H9 (cell line): Measurements from ENCODE around the gene YTHDC1. TPM values are rescaled to one million over a fixed set of nuclear protein-coding genes. Genes with fewer than 3 reads are reported as not detected.

Source experiments
- DNase-seq: peaks from one replicate; pipeline ENCODE4 v3.0.0-alpha.2; 2017
- H2AFZ ChIP-seq: one replicate; pipeline ENCODE4 v1.6.1; 2013; ENCODE audit warnings: mild to moderate bottlenecking, low read length, control low read depth, moderate library complexity
- H2AK5ac ChIP-seq: 2 replicates; pipeline ENCODE4 v1.6.1; 2013; ENCODE audit warnings: low read length, control low read depth, mixed read lengths; ENCODE audit not compliant: insufficient read length
- H2BK120ac ChIP-seq: one replicate; pipeline ENCODE4 v1.6.1; 2013; ENCODE audit warnings: low read depth, mild to moderate bottlenecking, low read length, control low read depth, inconsistent platforms; ENCODE audit not compliant: poor library complexity, severe bottlenecking
- H2BK12ac ChIP-seq: 2 replicates; pipeline ENCODE4 v1.6.1; 2013; ENCODE audit warnings: low read length, control low read depth, mixed read lengths, low read depth; ENCODE audit not compliant: insufficient read length
- H2BK15ac ChIP-seq: 2 replicates; pipeline ENCODE4 v1.6.1; 2013; ENCODE audit warnings: low read depth, low read length, control low read depth
- H2BK20ac ChIP-seq: one replicate; pipeline ENCODE4 v1.6.1; 2013; ENCODE audit warnings: low read depth, mild to moderate bottlenecking, low read length, control low read depth, inconsistent platforms; ENCODE audit not compliant: poor library complexity, severe bottlenecking
- H2BK5ac ChIP-seq: 2 replicates; pipeline ENCODE4 v1.6.1; 2013; ENCODE audit warnings: low read length, control low read depth, mixed read lengths; ENCODE audit not compliant: insufficient read length
- H3K14ac ChIP-seq: 2 replicates; pipeline ENCODE4 v1.6.1; 2013; ENCODE audit warnings: low read length, control low read depth; ENCODE audit not compliant: insufficient read depth
- H3K18ac ChIP-seq: 2 replicates; pipeline ENCODE4 v1.6.1; 2013; ENCODE audit warnings: low read depth, mild to moderate bottlenecking, mixed read lengths, low read length, control low read depth; ENCODE audit not compliant: insufficient read length
- H3K23ac ChIP-seq: 2 replicates; pipeline ENCODE4 v1.6.1; 2013; ENCODE audit warnings: low read length, control low read depth, mixed read lengths, low read depth; ENCODE audit not compliant: insufficient read length
- H3K23me2 ChIP-seq: 2 replicates; pipeline ENCODE4 v1.6.1; 2013; ENCODE audit warnings: low read depth, mild to moderate bottlenecking, mixed read lengths, low read length, control low read depth; ENCODE audit not compliant: insufficient read length, poor library complexity, severe bottlenecking
- H3K27ac ChIP-seq: 2 replicates; pipeline ENCODE4 v1.5.1; 2013; ENCODE audit warnings: low read length, control low read depth, mixed read lengths, low read depth; ENCODE audit not compliant: insufficient read length
- H3K27me3 ChIP-seq: 2 replicates; pipeline ENCODE4 v1.6.1; 2013; ENCODE audit warnings: low read length, control low read depth, inconsistent platforms; ENCODE audit not compliant: insufficient read depth
- H3K4ac ChIP-seq: 2 replicates; pipeline ENCODE4 v1.6.1; 2013; ENCODE audit warnings: low read depth, mild to moderate bottlenecking, control low read depth, inconsistent platforms, low read length, moderate library complexity
- H3K4me1 ChIP-seq: 2 replicates; pipeline ENCODE4 v1.6.1; 2013; ENCODE audit warnings: low read length, control low read depth, inconsistent platforms; ENCODE audit not compliant: insufficient read depth
- H3K4me2 ChIP-seq: 2 replicates; pipeline ENCODE4 v1.6.1; 2013; ENCODE audit warnings: low read length, control low read depth, mixed read lengths; ENCODE audit not compliant: insufficient read length, insufficient read depth
- H3K56ac ChIP-seq: 2 replicates; pipeline ENCODE4 v1.6.1; 2013; ENCODE audit warnings: low read depth, mild to moderate bottlenecking, mixed read lengths, low read length, control low read depth; ENCODE audit not compliant: insufficient read length
- H3K79me1 ChIP-seq: 2 replicates; pipeline ENCODE4 v1.6.1; 2013; ENCODE audit warnings: low read depth, mild to moderate bottlenecking, moderate library complexity, low read length, control low read depth, inconsistent platforms; ENCODE audit not compliant: insufficient read depth, poor library complexity, severe bottlenecking
- H3K79me2 ChIP-seq: 2 replicates; pipeline ENCODE4 v1.6.1; 2013; ENCODE audit warnings: low read length, control low read depth, inconsistent platforms; ENCODE audit not compliant: insufficient read depth
- H3K9ac ChIP-seq: 2 replicates; pipeline ENCODE4 v1.6.1; 2013; ENCODE audit warnings: low read length, control low read depth, mixed read lengths; ENCODE audit not compliant: insufficient read length; ENCODE audit errors: extremely low read depth
- H3K9me3 ChIP-seq: one replicate; pipeline ENCODE4 v1.6.1; 2013; ENCODE audit warnings: low read depth, low read length, inconsistent platforms; ENCODE audit not compliant: control insufficient read depth
- H3T11ph ChIP-seq: one replicate; pipeline ENCODE4 v1.6.1; 2013; ENCODE audit warnings: mild to moderate bottlenecking, low read length, control low read depth, inconsistent platforms
- H4K20me1 ChIP-seq: one replicate; pipeline ENCODE4 v1.6.1; 2013; ENCODE audit not compliant: control insufficient read depth, insufficient read length, insufficient read depth
- H4K5ac ChIP-seq: 2 replicates; pipeline ENCODE4 v1.6.1; 2013; ENCODE audit warnings: low read depth, mild to moderate bottlenecking, mixed read lengths, low read length, control low read depth; ENCODE audit not compliant: insufficient read length
- H4K8ac ChIP-seq: replicated peaks from 2 replicates; pipeline ENCODE4 v1.6.1; 2013; ENCODE audit warnings: low read length, control low read depth, mixed read lengths, low read depth; ENCODE audit not compliant: insufficient read length
- H4K91ac ChIP-seq: 2 replicates; pipeline ENCODE4 v1.6.1; 2013; ENCODE audit warnings: low read depth, mild to moderate bottlenecking, moderate library complexity, mixed read lengths, low read length, control low read depth; ENCODE audit not compliant: insufficient read length
- H3K27ac Mint-ChIP-seq, 3 experiments: 2 replicates in 2 of 3; 3 replicates in 1 of 3; pipeline ENCODE4 v1.8.0; 2020 to 2021; ENCODE audit warnings: mixed read lengths in 3 of 3, mild to moderate bottlenecking in 1 of 3, moderate library complexity in 1 of 3
- H3K27me3 Mint-ChIP-seq: 2 replicates; pipeline ENCODE4 v1.8.0; 2021; ENCODE audit warnings: low read depth, mild to moderate bottlenecking, moderate library complexity, mixed read lengths
- H3K36me3 Mint-ChIP-seq, 3 experiments: 2 replicates in 2 of 3; 3 replicates in 1 of 3; pipeline ENCODE4 v1.8.0; 2020 to 2021; ENCODE audit warnings: low read depth in 3 of 3, mixed read lengths in 3 of 3; ENCODE audit not compliant: insufficient read depth in 1 of 3
- H3K4me1 Mint-ChIP-seq, 2 experiments: 2 replicates each; pipeline ENCODE4 v1.8.0; 2020; ENCODE audit warnings: mixed read lengths in 2 of 2
- H3K4me3 Mint-ChIP-seq, 2 experiments: 2 replicates in 1 of 2; 3 replicates in 1 of 2; pipeline ENCODE4 v1.8.0; 2020 to 2021; ENCODE audit warnings: mild to moderate bottlenecking in 2 of 2, mixed read lengths in 2 of 2, moderate library complexity in 1 of 2
- H3K9me3 Mint-ChIP-seq, 2 experiments: 2 replicates in 1 of 2; 3 replicates in 1 of 2; pipeline ENCODE4 v1.8.0; 2020; ENCODE audit warnings: mild to moderate bottlenecking in 2 of 2, mixed read lengths in 2 of 2, moderate library complexity in 1 of 2
- WGBS: extraction: QIAGEN DNeasy Blood & Tissue Kit; methylation state at CpG from one replicate; pipeline ENCODE4 v1.1.7; 2013; ENCODE audit warnings: missing lambda C conversion rate, low lambda C conversion rate, mixed read lengths; ENCODE audit not compliant: insufficient read length; ENCODE audit errors: extremely low coverage; 5-methylcytosine and 5-hydroxymethylcytosine counted together
- total RNA-seq: library from RNA; stranded (reverse); gene quantifications from 2 replicates; pipeline ENCODE4 v1.2.1, GENCODE V29; 2021
- TF ChIP-seq, protein P1 (sequence below): fragments of 200-600 bp; sonication (generic); conservative IDR thresholded peaks from 3 replicates; pipeline ENCODE4 v1.8.0; 2021; ENCODE audit warnings: antibody characterized with exemption, mild to moderate bottlenecking

YTHDC1 gene
- total RNA-seq, 1 experiment from 2014 or later = 158 TPM

DNA sequence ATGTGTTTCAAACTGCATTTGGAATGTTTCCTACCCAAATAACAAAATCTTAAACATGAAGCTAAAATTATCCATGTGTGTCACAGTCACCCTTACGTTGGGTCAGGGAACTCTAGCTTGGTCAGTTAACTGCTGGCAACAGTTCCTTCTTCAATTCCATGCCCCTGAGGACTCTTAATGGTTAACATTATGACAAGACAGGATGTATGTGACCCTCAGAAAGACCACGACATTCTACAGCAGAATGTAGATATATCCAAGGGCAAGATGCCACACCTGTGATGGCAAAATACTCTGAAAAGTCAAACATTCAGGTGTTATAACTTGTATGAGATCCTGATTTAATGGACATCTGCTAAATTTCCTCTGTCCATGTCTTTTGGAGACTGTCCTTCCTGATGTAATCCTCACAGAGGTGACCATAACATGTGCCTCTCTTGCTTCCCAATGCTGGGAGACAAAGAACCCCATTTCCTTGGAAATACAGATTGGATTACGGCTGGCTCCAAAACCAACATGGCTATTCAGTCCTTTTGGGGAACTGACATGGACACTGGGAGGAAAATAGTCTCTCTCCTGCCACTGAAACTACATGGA lies 39.1 kb downstream of the YTHDC1 start:
- no peak overlapping the region for H2BK12ac ChIP-seq
- no peaks in the 10 kb centered on the region for H3K9me3 ChIP-seq
- no peak overlapping the region for H3K14ac ChIP-seq
- no peaks in the 10 kb centered on the region for H3K79me2 ChIP-seq
- Mint-ChIP-seq H3K36me3 (peaks cover 19 to 45% (median 35%) of the 10 kb centered on the region in 3 experiments), H3K27ac (no peak overlapping the region), H3K4me3 (no peak overlapping the region), H3K27me3 (no peaks in the 10 kb centered on the region), H3K9me3 (no peaks in the 10 kb centered on the region), H3K4me1 (peaks cover 0 to 4% of the 10 kb centered on the region in 2 experiments; a peak in 2 of 4 replicates)
- no peak overlapping the region for H3T11ph ChIP-seq
- DNase-seq = no peak
- H3K9ac ChIP-seq = no peak overlapping the region
- no peaks in the 10 kb centered on the region for H3K79me1 ChIP-seq
- no peak overlapping the region for H3K23ac ChIP-seq
- H2BK20ac ChIP-seq = no peak overlapping the region
- H4K91ac ChIP-seq = no peak overlapping the region
- H3K18ac ChIP-seq = no peak overlapping the region
- TF ChIP-seq, protein P1, sequence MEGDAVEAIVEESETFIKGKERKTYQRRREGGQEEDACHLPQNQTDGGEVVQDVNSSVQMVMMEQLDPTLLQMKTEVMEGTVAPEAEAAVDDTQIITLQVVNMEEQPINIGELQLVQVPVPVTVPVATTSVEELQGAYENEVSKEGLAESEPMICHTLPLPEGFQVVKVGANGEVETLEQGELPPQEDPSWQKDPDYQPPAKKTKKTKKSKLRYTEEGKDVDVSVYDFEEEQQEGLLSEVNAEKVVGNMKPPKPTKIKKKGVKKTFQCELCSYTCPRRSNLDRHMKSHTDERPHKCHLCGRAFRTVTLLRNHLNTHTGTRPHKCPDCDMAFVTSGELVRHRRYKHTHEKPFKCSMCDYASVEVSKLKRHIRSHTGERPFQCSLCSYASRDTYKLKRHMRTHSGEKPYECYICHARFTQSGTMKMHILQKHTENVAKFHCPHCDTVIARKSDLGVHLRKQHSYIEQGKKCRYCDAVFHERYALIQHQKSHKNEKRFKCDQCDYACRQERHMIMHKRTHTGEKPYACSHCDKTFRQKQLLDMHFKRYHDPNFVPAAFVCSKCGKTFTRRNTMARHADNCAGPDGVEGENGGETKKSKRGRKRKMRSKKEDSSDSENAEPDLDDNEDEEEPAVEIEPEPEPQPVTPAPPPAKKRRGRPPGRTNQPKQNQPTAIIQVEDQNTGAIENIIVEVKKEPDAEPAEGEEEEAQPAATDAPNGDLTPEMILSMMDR = no peak
- H3K27ac ChIP-seq = no peak overlapping the region
- no peak overlapping the region for H2AFZ ChIP-seq
- H3K4me1 ChIP-seq = no peaks in the 10 kb centered on the region
- H2BK15ac ChIP-seq = no peak overlapping the region
- no peak overlapping the region for H4K5ac ChIP-seq
- H3K23me2 ChIP-seq = no peaks in the 10 kb centered on the region
- no peaks in the 10 kb centered on the region for H4K20me1 ChIP-seq
- no peak overlapping the region for H3K4ac ChIP-seq
- no CpG with 5 or more reads among the region's 3 CpGs for WGBS
- no peak overlapping the region for H2AK5ac ChIP-seq
- no peak overlapping the region for H2BK5ac ChIP-seq
- no peak overlapping the region for H3K4me2 ChIP-seq
- H2BK120ac ChIP-seq = no peak overlapping the region
- H4K8ac ChIP-seq = no peak overlapping the region
- no peak overlapping the region for H3K56ac ChIP-seq
- no peaks in the 10 kb centered on the region for H3K27me3 ChIP-seq
